OCI-LY1 (cell line): ENCODE measurements around the gene MYO10.
"Not testable (repeated sequence)": the region's sequence is repeated elsewhere in the genome, so short reads cannot be mapped to it uniquely, and the experiment has no call there.

Source experiments
- H2AFZ ChIP-seq: fragments of 200-600 bp; sonication (generic), shearing (Covaris generic); 2 replicates; pipeline ENCODE4 v1.6.0; 2014; ENCODE audit warnings: antibody characterized with exemption, mild to moderate bottlenecking, low read length
- H3F3A ChIP-seq: fragments of 200-600 bp; sonication (generic), shearing (Covaris generic); 2 replicates; pipeline ENCODE4 v1.6.0; 2014; ENCODE audit warnings: mild to moderate bottlenecking, antibody characterized with exemption, low read length, moderate library complexity; ENCODE audit not compliant: insufficient read depth
- H3K27ac ChIP-seq: fragments of 200-600 bp; sonication (generic); 2 replicates; pipeline ENCODE4 v1.5.1; 2014; ENCODE audit warnings: low read length, mixed run types, mild to moderate bottlenecking, low read depth; ENCODE audit not compliant: poor library complexity, severe bottlenecking
- H3K27me3 ChIP-seq: fragments of 200-600 bp; sonication (generic); 2 replicates; pipeline ENCODE4 v1.6.0; 2014; ENCODE audit warnings: antibody characterized with exemption, mild to moderate bottlenecking, low read length, moderate library complexity; ENCODE audit not compliant: insufficient read depth
- H3K36me3 ChIP-seq: fragments of 200-600 bp; sonication (generic); 2 replicates; pipeline ENCODE4 v1.6.1; 2014; ENCODE audit warnings: mild to moderate bottlenecking, antibody characterized with exemption, low read length, moderate library complexity, mixed read lengths; ENCODE audit not compliant: insufficient read depth
- H3K4me1 ChIP-seq: fragments of 200-600 bp; sonication (generic); 2 replicates; pipeline ENCODE4 v1.5.1; 2014; ENCODE audit warnings: mild to moderate bottlenecking, low read length, moderate library complexity; ENCODE audit not compliant: insufficient read depth, severe bottlenecking
- H3K4me2 ChIP-seq: fragments of 200-600 bp; sonication (generic), shearing (Covaris generic); 2 replicates; pipeline ENCODE4 v1.6.1; 2014; ENCODE audit warnings: low read length
- H3K4me3 ChIP-seq: fragments of 200-600 bp; sonication (generic); 2 replicates; pipeline ENCODE4 v1.5.1; 2014; ENCODE audit warnings: low read length, low read depth, mild to moderate bottlenecking, mixed read lengths; ENCODE audit not compliant: poor library complexity, severe bottlenecking
- H3K79me2 ChIP-seq: fragments of 200-600 bp; shearing (Covaris generic); 2 replicates; pipeline ENCODE4 v1.6.1; 2016; ENCODE audit warnings: mixed run types, low read length, mixed read lengths; ENCODE audit not compliant: insufficient read depth
- H3K9ac ChIP-seq: fragments of 200-600 bp; sonication (generic), shearing (Covaris generic); 2 replicates; pipeline ENCODE4 v1.6.1; 2014; ENCODE audit warnings: mild to moderate bottlenecking, low read length, mixed read lengths
- H3K9me2 ChIP-seq: fragments of 200-600 bp; sonication (generic), shearing (Covaris generic); 2 replicates; pipeline ENCODE4 v1.6.1; 2014; ENCODE audit warnings: low read depth, mild to moderate bottlenecking, low read length, mixed read lengths
- H3K9me3 ChIP-seq: fragments of 200-600 bp; shearing (Covaris generic); 2 replicates; pipeline ENCODE4 v1.6.1; 2014; ENCODE audit warnings: low read length, mixed read lengths
- H4K20me1 ChIP-seq: fragments of 200-600 bp; sonication (generic), shearing (Covaris generic); 2 replicates; pipeline ENCODE4 v1.6.0; 2016; ENCODE audit warnings: mild to moderate bottlenecking, low read length; ENCODE audit not compliant: insufficient read depth
- CTCF ChIP-seq: fragments of 200-600 bp; sonication (generic), shearing (Covaris generic); IDR thresholded peaks from 2 replicates; pipeline ENCODE4 v1.5.1; 2017; ENCODE audit warnings: mild to moderate bottlenecking, antibody characterized with exemption, low read length, moderate library complexity, mixed read lengths
- EZH2 ChIP-seq: fragments of 200-600 bp; sonication (generic), shearing (Covaris generic); IDR thresholded peaks from 2 replicates; pipeline ENCODE4 v1.8.0; 2017; ENCODE audit warnings: borderline replicate concordance, mixed run types, mild to moderate bottlenecking, antibody characterized with exemption, low read length, moderate library complexity, mixed read lengths

Gene MYO10

GRCh38 chr5:16837305-16837704 is 98.8 kb downstream of the MYO10 start:
- Histone ChIP-seq H3K36me3 (no peaks in the 10 kb centered on the region), H3K4me1 (no peaks in the 10 kb centered on the region), H3K4me3 (no peak overlapping the region), H2AFZ (no peak overlapping the region), H3K9me3 (no peaks in the 10 kb centered on the region), H3K4me2 (no peak overlapping the region), H4K20me1 (no peaks in the 10 kb centered on the region), H3K27ac (no peak overlapping the region), H3K27me3 (no peaks in the 10 kb centered on the region), H3K9me2 (no peaks in the 10 kb centered on the region), H3K9ac (no peak overlapping the region), H3F3A (no peaks in the 10 kb centered on the region), H3K79me2 (no peaks in the 10 kb centered on the region)
- TF ChIP-seq CTCF, result no peak

- Histone ChIP-seq H3K4me3 (no peak overlapping the region), H3K9ac (no peak overlapping the region), H2AFZ (no peak overlapping the region), H3K9me3 (no peaks in the 10 kb centered on the region), H3K4me1 (no peaks in the 10 kb centered on the region), H3K36me3 (no peaks in the 10 kb centered on the region), H3K4me2 (no peak overlapping the region), H3K79me2 (no peaks in the 10 kb centered on the region), H3K27me3 (no peaks in the 10 kb centered on the region), H3F3A (no peaks in the 10 kb centered on the region), H3K27ac (no peak overlapping the region), H4K20me1 (no peaks in the 10 kb centered on the region), H3K9me2 (no peaks in the 10 kb centered on the region)
- TF ChIP-seq EZH2 (no peak), CTCF (no peak)
These were observed 102.1 kb downstream of the MYO10 start for GRCh38 chr5:16834029-16834428.

GRCh38 chr5:16831326-16831725 is 104.8 kb downstream of the MYO10 start:
- H3K9me2 ChIP-seq, H3K4me1 ChIP-seq, H2AFZ ChIP-seq, H3K27me3 ChIP-seq, H3K9ac ChIP-seq, H3K4me2 ChIP-seq, H3K4me3 ChIP-seq, H3K9me3 ChIP-seq, H3K27ac ChIP-seq, H3F3A ChIP-seq, H3K36me3 ChIP-seq, H3K79me2 ChIP-seq, H4K20me1 ChIP-seq: not testable (repeated sequence)

- H3K4me2 ChIP-seq, result no peak overlapping the region
- no peak overlapping the region for H3K27ac ChIP-seq
- no peaks in the 10 kb centered on the region for H3K4me1 ChIP-seq
- no peaks in the 10 kb centered on the region for H3K79me2 ChIP-seq
- H3K4me3 ChIP-seq, result no peak overlapping the region
- no peak overlapping the region for H2AFZ ChIP-seq
- no peak for TF ChIP-seq EZH2
- TF ChIP-seq CTCF, result no peak
- no peaks in the 10 kb centered on the region for H4K20me1 ChIP-seq
- H3K36me3 ChIP-seq, result no peaks in the 10 kb centered on the region
- H3F3A ChIP-seq, result no peaks in the 10 kb centered on the region
- H3K9me3 ChIP-seq, result no peaks in the 10 kb centered on the region
- H3K27me3 ChIP-seq, result no peaks in the 10 kb centered on the region
- no peaks in the 10 kb centered on the region for H3K9me2 ChIP-seq
- no peak overlapping the region for H3K9ac ChIP-seq
These were observed 108.3 kb downstream of the MYO10 start for GRCh38 chr5:16827755-16828154.
